ENCODE measurements around the gene NME4.
A peak's percentile ranks its signal among the peaks of the same experiment; 100 is the strongest.
"Not testable (repeated sequence)": the region's sequence is repeated elsewhere in the genome, so short reads cannot be mapped to it uniquely, and the experiment has no call there.

NME4 gene

DNA sequence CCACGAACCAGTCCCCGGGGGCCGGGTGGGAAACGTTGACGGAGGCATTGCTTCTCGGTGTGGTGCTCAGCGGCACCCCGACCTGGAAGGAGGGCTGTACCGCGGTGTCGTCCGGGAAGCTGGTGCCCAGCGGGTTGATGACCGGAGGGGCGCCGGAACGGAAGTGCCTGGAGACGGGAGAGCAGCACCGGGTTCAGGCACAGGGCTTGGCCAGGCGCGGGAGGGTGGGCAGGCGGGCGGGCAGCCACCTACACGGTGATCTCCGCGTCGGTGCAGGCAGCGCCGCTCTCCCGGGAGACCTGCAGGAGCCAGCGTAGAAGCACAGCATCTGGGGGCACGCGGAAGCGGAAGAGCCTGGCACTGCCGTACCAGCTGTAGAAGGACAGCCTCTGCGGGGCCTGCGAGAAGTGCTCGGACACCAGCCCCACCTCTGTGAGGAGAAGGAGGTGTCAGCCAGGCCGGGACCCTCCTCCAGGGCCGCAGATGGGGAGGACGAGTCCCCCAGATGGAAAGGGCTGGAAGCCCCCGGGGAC is 19.5 kb upstream of the NME4 start:
- DNase-seq (ENCODE audit: low read depth): no peak

DNA sequence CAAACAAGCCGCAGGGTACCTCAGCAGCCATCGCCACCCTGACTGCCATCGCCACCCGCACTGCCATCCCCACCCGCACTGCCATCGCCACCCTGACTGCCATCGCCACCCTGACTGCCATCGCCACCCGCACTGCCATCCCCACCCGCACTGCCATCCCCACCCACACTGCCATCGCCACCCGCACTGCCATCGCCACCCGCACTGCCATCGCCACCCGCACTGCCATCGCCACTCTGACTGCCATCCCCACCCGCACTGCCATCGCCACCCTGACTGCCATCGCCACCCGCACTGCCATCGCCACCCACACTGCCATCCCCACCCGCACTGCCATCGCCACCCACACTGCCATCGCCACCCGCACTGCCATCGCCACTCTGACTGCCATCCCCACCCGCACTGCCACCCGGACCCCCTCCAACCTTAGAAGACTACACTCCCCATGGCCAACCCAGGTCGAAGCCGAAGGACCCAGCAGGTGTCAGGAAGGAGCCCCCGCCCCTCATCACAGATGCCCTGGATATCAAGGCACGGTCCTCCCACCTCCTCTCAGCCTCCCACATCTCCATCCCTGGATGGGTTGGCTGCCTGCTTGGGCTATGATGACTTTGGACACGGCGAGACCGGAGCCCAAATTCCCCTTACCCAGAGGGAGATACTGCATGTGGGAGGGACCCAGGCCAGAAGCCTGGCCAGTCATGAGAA is 18.7 kb upstream of the NME4 start:
- DNase-seq (ENCODE audit: low read depth): not testable (repeated sequence)

DNA sequence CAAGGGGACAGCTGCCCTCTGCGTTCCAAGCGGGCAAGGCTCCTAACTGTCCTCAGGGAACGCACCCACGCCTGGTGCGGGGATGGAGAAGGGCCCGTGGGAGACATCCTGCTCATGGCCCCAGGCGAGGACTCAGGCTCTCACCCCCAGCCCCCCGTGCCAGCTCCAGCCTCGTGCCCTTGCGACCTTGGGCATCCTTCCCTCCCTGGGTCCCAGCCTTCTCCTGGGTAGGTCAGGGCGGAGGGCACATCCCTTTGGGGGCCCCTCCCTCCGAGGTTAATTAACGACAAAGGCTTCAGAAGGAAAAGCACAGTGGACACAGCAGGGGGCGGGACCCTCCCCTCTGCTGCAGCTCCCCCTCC is 18.2 kb upstream of the NME4 start:
- no peak for DNase-seq (ENCODE audit: low read depth)

DNA sequence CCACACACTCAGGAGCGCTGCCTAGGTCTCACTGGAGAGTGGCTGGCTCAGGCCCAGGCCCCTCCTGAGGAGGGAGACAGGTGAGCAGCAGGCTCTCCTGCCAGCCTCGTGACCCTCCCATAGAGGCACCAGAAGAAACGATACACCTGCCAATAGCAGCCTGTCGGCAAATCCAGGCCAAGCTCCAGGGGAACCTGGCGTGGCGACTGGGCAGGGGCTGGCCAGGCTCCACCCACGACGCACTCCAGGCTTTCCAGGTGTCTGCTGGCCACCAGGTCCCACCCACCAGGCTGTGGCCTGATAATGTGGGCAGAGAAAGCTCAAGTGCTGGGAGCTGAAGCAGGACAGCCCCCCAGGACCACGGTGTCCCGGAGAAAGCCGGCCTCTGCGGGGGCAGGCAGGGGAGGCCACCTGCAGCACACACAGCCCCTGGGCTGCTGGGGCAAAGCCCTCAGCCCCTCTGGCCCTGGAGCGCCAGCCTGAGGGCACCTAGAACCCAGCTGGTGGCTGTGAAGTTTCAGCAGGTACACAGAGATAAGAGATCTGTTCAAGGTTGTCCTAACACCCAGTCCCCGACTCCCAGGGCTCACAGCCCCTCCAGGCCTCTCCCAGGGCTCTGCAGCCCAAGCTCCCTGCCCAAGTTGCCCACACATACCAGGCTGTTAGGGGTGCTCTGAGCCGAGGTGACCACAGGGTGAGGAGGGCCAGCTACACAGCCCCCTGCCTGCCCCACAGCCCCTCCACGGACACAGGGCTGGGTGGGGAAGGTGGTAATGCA is 17.6 kb upstream of the NME4 start:
- DNase-seq (ENCODE audit: low read depth): no peak

DNA sequence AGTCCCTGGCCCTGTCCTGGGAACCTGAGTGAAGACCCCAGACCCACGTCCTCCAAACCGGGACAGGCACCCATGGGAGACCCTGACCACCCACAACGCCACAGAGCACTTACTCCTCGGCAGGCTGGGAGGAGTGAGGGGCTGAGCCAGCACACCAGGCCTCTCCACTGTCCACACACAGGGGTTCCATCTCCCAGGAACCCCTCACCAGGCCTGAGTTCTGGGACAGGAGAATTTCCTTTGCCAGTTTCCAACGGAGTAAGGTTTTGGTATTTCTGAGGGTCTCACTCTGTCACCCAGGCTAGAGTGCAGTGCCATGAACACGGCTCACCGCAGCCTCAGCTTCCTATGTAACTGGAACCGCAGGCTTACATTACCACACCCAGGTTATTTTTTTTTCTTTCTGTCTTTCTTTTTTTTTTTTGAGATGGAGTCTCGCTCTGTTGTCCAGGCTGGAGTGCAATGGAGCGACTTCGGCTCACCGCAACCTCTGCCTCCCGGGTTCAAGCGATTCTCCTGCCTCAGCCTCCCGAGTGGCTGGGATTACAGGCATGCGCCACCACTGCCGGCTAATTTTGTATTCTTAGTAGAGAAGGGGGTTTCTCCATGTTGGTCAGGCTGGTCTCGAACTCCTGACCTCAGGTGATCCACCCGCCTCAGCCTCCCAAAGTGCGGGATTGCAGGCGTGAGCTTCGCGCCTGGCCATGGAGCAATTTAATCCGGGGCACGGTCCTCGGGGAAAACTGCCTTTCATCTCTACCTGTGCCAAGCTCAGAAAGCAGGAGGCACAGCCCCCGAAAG is 16.8 kb upstream of the NME4 start:
- no peak for DNase-seq (ENCODE audit: low read depth)

DNA sequence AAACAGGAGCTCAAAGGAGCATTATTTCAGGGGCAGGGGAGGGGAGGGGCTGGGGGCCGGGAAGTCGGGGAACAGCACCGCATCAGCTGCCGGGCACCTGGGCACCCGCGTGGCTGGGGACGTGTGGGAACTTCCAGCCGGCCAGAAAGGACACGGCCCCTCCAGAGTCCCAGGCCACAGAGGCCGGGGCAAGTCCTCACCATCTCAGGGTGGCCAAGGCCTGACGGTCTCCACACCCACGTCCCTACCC is 16.3 kb upstream of the NME4 start:
- DNase-seq (ENCODE audit: low read depth): no peak

DNA sequence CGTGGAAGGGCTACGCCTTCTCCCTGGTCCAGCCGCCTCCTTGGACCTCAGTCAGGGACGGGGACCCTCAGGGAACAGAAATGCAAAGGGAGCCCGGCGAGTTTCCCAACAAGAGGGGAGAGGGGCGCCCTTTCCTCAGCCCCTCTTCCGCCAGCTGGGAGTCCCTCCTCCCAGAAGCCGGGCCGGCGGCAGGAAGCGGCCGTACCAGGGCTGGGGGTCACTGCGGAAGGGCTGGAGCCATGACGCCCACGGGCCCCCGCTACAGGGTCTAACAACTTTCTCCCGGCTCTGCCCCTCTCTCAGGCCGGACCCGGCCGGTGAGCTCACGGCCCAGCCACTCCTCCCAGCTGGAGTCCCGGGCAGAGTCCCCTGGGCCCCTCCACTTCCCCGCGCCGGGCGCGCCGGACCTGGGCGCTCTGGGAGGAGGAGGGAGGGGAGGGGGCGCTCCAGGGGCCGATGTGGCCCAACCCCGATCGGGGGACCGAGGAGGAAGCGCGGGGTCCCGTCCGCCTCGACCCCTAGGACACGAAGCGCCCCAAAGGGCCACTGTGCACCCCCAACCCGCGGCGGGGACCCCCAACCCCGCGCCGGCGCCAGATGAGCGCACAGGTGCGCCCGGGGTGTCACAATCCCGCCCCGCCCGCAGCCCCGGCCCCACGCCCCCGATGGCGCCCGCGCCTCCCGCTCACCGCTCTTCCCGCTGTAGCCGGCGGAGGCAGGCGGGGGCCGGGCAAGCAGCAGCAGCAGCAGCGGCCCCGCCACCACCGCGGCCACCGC is 15.8 kb upstream of the NME4 start:
- DNase-seq (ENCODE audit: low read depth): peak; percentile 29

DNA sequence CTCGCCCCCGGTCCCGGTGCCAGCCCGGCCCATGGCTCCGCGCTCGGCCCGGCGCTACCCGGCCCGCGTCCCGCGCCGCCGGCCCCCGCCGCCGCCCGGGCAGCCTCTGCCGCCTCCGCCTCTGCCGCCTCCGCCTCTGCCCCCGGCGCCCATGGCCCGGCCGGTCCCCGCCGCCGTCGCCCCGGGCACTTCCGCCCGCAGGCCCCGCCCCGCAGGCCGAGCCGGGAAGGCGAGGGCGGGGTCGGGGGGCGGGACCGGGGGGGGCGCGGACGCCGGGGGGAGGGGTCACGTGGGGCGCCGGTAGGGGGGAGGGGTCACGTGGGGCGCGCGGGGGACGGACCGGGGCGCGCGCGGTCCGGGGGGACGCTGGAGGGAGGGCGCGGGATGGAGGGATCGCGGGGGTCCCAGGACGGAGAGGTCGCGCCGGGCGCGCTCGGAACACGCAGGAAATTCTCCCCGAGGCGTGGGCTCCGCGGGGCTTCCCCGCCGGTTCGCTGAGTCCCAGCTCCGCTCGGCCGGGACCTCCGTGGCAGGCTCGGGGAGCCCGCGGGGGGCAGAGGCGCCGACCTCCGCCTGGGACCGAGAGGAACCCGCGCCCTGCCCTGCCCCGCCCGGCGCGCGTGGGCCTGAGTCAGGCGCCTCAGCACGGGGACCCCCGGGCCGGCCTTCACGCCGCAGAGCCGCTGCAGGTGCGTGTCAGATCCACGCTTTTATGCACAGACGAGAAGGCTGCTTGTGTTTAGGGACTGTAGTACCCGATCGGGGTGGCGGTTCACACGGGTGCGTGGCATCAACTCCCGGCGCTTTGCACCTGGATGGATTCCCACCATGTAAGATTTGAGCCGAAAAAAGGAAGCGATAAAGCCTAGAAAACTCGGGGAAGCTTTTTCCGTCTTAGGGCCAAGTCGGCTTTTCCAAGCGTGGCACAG is 14.9 kb upstream of the NME4 start, which contains the start of gene PGAP6:
TSS of gene PGAP6 (minus strand) at position 190 of the 929 bp plus-strand sequence. CDS start at position 33, 157 bp downstream.
- peak; percentile 68 for DNase-seq (ENCODE audit: low read depth)

DNA sequence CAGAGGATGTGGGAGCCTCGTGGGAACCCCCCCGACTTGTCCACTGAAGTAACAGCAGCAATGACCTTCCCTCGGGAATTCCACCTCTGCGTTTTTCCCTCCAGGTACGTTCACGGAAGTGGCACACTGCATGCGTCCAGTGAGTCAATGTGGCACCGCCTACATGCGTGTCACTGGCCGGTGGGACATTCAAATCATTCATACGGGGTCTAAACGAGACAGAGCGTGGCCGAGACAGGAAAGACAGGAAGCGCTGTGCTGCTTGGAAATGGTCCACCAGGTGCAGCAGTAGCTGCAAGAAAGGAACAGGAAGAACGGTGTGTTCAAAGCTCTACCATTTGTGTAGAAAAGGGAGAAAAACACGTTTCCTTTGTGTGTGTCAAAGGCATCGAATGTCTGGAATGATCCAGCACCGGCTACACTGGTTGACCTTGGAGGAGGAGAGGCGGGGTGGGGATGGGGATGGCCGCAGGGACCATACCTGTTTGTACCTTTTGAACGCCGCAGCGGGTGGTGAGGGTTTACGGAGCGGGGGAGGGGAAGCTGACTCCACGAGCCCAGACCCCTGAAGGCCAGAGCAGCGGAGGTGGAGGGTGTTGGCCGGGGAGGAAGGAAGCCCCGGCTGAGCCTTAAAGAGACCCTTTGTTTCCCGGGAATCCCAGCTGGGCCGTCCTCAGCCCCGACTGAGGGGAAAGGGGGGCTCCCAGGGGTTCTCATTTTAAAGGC is 13.5 kb upstream of the NME4 start:
- DNase-seq (ENCODE audit: low read depth): no peak

DNA sequence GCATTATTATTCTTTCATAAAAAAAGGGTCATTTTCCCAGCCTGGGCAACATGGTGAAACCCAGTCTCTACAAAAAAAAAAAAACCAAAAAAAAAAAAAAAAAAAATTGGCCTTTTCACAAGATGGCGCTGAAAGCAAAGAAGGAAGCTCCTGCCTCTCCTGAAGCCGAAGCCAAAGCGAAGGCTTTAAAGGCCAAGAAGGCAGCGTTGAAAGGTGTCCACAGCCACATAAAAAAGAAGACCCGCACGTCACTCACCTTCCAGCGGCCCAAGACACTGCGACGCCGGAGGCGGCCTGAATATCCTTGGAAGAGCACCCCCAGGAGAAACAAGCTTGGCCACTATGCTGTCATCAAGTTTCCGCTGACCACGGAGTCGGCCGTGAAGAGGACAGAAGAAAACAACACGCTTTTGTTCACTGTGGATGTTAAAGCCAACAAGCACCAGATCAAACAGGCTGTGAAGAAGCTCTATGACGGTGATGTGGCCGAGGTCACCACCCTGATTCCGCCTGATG is 10.3 kb upstream of the NME4 start:
- DNase-seq (ENCODE audit: low read depth): no peak

DNA sequence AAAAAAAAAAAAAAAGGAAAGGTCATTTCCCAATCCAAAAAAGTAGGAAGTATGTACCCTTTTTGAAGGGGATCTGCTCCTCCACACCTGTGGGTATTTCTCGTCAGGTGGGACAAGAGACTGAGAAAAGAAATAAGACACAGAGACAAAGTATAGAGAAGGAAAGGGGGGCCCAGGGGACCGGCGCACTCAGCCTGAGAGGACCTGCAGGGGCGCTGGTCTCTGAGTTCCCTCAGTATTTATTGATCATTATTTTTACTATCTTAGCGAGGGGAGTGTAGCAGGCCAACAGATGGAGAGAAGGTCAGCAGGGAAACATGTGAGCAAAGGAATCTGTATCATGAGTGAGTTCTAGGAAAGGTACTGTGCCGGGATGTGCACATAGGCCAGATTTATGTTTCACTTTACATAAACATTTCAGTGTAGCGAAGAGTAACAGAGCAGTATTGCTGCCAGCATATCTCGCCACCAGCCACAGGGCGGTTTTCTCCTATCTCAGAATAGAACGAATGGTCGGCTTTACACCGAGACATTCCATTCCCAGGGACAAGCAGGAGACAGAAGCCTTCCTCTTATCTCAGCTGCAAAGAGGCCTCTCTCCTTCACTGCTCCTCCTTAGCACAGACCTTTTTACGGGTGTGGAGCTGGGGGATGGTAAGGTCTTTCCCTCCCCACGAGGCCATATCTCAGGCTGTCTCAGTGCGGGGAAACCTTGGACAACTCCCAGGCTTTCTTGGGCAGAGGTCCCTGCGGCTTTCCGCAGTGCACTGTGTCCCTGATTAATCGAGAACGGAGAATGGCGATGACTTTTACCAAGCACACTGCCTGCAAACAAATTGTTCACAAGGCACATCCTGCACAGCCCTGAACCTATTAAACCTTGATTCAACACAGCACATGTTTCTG is 9.0 kb upstream of the NME4 start:
- DNase-seq (ENCODE audit: low read depth): not testable (repeated sequence)

DNA sequence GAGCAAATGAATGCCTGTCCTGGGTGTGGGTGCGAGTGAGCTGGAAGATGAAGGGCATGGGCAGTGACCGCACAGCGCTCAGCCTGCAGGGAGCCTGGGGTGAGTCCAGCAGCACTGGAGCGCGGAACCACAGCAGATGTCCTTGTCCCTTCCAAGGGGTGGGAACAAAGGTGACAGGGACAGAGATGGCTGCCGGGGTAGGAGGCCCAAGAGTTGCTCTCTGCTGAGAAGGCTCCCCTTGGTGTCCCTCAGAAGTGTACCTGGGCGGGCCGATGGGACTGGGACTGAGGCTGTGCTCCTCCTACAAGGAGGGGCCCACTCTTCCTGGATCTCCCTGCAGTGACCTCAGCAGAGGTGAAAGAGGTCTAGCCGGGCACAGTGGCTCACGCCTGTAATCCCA is 7.6 kb upstream of the NME4 start:
- no peak for DNase-seq (ENCODE audit: low read depth)

DNA sequence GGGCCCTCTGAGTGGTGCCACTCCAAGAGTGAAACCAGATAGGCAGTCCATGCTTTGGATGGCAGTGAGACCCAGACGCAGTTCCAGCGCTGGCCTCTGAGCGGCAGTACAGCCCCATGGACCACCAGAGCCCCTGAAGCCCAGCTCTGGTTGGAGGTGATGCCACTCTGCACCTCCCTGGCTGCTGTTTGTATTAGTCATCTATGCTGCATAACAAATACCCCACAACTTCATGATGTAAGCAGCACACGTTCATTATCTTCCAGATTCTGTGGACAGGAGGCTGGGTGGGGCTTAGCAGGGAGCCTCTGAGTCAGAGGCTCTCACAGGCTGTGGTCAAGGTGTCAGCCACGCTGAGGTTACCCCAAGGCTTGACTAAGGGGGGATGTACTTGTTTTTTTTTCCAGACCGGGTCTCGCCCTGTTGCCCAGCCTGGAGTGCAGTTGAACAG is 5.1 kb upstream of the NME4 start:
- DNase-seq (ENCODE audit: low read depth): peak; percentile 74

DNA sequence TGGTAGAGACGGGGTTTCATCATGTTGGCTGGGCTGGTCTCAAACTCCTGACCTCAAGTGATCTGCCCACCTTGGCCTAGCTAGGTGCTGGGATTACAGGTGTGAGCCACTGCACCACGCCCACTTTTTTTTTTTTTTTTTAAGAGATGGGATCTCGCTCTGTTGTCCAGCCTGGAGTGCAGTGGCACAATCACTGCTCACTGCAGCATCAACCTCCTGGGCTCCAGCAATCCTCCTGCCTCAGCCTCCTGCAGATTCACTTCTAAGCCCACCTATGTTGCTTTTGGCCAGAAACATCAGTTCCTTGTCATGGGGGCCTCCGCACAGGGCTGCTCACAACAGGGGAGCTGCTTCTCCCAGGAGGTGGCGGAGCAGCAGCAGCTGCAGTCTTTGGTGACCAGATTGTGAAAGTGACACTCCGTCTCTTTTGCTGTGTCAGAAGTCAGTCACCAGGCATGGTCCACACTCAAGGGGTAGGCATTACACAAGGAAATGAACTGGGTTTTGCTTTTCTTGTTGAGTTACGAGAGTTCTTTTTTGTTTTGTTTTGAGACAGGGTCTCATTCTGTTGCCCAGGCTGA is 4.5 kb upstream of the NME4 start:
- DNase-seq (ENCODE audit: low read depth): no peak

DNA sequence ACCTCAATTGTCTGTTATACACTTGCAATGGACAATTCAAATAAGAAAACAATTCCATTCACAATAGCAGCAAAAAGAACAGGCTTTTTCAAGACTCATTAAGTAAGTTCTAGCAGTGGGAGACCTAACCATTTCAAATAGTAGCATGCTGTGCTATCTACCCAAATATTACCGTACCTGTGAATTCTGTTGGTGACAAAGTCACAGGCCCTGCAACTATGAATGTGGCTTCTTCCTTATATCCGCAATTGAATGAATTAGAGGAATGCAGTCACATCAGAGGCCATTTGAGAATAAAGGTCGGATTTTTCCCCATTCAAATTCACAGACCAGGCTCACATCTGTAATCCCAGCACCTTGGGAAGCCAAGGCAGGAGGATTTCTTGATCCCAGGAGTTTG is 800 bp upstream of the NME4 start:
- no peak for DNase-seq (ENCODE audit: low read depth)

DNA sequence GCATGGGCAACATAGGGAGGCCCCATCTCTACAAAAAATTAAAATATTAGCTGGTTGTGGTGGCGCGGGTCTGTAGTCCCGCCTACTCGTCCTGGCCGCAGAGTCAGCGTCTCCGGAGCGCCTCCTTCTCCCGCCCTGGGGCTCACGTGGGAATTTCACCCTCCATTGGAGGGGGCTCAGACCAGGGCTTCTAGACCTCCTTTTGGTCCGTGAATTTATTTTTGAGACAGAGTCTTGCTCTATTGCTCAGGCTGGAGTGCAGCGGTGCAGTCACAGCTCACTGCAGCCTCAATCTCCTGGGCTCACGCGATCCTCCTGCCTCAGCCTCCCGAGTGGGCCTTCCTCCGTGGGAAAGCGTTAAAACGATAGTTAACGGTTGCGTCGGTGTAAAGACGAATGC is 394 bp upstream of the NME4 start:
- peak; percentile 70 for DNase-seq (ENCODE audit: low read depth)

DNA sequence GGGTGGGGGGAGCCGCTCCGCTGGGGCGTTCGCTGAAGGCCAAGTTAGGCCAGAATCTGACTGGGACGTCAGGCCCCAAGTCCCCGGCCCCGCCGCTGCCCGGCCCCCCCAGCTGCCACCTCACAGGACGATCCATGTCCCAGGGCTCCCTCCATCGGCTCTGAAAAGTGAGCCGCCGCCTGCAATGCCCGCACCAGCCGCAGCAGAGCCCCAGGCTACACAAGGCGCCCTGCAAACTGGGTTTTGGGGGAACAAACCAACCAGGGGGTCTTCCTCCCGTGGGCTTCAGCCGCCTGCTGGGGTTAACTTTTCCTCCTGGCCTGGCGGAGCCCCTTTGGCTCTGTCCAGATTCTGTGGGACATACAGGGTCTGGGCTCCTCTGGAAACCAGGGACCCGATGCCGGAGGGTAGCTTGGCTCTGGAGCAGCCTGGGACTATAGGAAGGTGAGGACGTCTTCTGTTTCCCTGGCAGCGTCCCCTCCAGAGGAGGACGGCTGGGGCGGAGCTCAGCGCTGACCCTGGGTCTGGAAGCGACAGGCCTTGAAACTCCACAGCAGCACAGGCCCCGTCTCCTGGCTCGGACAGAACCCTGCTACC is 835 bp downstream of the NME4 start:
- DNase-seq (ENCODE audit: low read depth): peak; percentile 87

Data from EH (cell line).